A673 (cell line): ENCODE measurements around the gene SLC25A21. TPM values are rescaled to one million over a fixed set of nuclear protein-coding genes. Genes with fewer than 3 reads are reported as not detected.
"Not testable (repeated sequence)": the region's sequence is repeated elsewhere in the genome, so short reads cannot be mapped to it uniquely, and the experiment has no call there.

Source experiments
- BruUV-seq: library from RNA; stranded (reverse); fragments of 400-500 nt; replicated peaks from 2 replicates; lab custom pipeline; 2021; lab: Mats Ljungman, UMichigan
- CTCF ChIA-PET: fragments of 300-600 bp; sonication (Branson Sonifier 250); formaldehyde crosslinking; loops from one replicate; lab custom pipeline; 2022; ENCODE audit warnings: antibody characterized with exemption; lab: Charles Lee
- POLR2A ChIA-PET: fragments of 300-600 bp; sonication (Branson Sonifier 250); formaldehyde crosslinking; loops from one replicate; lab custom pipeline; 2022; ENCODE audit warnings: antibody characterized with exemption; ENCODE audit not compliant: low non-redundant PET; lab: Charles Lee
- DNase-seq: peaks from one replicate; pipeline ENCODE4 v3.0.0-alpha.2; 2015; ENCODE audit warnings: low spot score
- H3K27ac ChIP-seq: fragments of 200-600 bp; sonication (generic); 2 replicates; pipeline ENCODE4 v1.5.1; 2016; ENCODE audit warnings: mixed run types, low read depth, mild to moderate bottlenecking, mixed read lengths, antibody characterized with exemption, low read length; ENCODE audit not compliant: poor library complexity, severe bottlenecking
- H3K27me3 ChIP-seq: fragments of 200-600 bp; sonication (generic); replicated peaks from 2 replicates; pipeline ENCODE4 v1.6.1; 2017; ENCODE audit warnings: mixed run types, low read depth, mild to moderate bottlenecking, mixed read lengths, antibody characterized with exemption, low read length; ENCODE audit not compliant: insufficient read depth, poor library complexity
- H3K36me3 ChIP-seq: fragments of 200-600 bp; sonication (generic); 2 replicates; pipeline ENCODE4 v1.6.1; 2016; ENCODE audit warnings: mixed run types, mild to moderate bottlenecking, mixed read lengths, antibody characterized with exemption, low read length; ENCODE audit not compliant: insufficient read depth, poor library complexity, severe bottlenecking
- H3K4me1 ChIP-seq: fragments of 200-600 bp; sonication (generic); 2 replicates; pipeline ENCODE4 v1.6.1; 2017; ENCODE audit warnings: mixed run types, mild to moderate bottlenecking, mixed read lengths, antibody characterized with exemption, low read length; ENCODE audit not compliant: insufficient read depth, poor library complexity, severe bottlenecking
- H3K4me3 ChIP-seq: fragments of 200-600 bp; sonication (generic); 2 replicates; pipeline ENCODE4 v1.5.1; 2016; ENCODE audit warnings: low read depth, mixed run types, mild to moderate bottlenecking, mixed read lengths, low read length; ENCODE audit not compliant: poor library complexity, severe bottlenecking
- H3K9me3 ChIP-seq: fragments of 200-600 bp; sonication (generic); 2 replicates; pipeline ENCODE4 v1.6.1; 2016; ENCODE audit warnings: mixed run types, low read depth, mild to moderate bottlenecking, mixed read lengths, antibody characterized with exemption, low read length; ENCODE audit not compliant: poor library complexity, severe bottlenecking
- EZH2 ChIP-seq: fragments of 200-600 bp; sonication (generic); IDR thresholded peaks from 2 replicates; pipeline ENCODE4 v1.6.1; 2017; ENCODE audit warnings: borderline replicate concordance, low read depth, mild to moderate bottlenecking, mixed read lengths, antibody characterized with exemption, low read length; ENCODE audit not compliant: poor library complexity, severe bottlenecking
- intact Hi-C: fragments of 100-400 bp; cut with micrococcal nuclease; formaldehyde crosslinking; loops from one replicate; pipeline ENCODE4 v1.10.0; 2022; ENCODE audit not compliant: unreplicated experiment
- total RNA-seq: library from RNA; stranded (reverse); gene quantifications from 2 replicates; pipeline ENCODE4 v1.2.3, GENCODE V29; 2021
- TF ChIP-seq, protein P1 (sequence below): fragments of 300-800, 200-600 bp; sonication (generic); conservative IDR thresholded peaks from 2 replicates; pipeline ENCODE4 v1.5.1; 2017; ENCODE audit warnings: low read depth, mild to moderate bottlenecking, antibody characterized with exemption, low read length, moderate library complexity, mixed read lengths

SLC25A21 gene
- total RNA-seq, 1 experiment from 2014 or later = 4.7 TPM

DNA sequence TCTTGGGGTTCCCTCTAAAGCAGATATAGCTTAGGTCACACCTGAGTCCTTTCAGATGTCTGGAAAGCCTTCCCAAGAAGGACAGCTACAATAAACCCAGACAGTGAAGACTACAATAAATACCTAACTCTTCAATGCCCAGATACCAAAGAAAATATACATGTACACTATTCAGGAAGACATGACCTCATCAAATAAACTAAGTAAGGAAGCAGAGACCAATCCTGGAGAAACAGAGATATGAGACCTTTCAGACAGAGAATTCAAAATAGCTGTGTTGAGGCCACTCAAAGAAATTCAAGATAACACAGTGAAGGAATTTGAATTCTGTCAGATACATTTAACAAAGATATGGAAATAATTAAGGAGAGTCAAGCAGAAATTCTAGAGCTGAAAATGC, 40.6 kb upstream of the SLC25A21 start:
- ChIA-PET POLR2A (no interaction called here), CTCF (no interaction called here)
- Histone ChIP-seq H3K36me3 (no peaks in the 10 kb centered on the region), H3K4me3 (no peak overlapping the region), H3K27ac (no peak overlapping the region), H3K4me1 (no peaks in the 10 kb centered on the region), H3K9me3 (no peaks in the 10 kb centered on the region), H3K27me3 (no peaks in the 10 kb centered on the region)
- intact Hi-C loops = no loop called here
- no peak for TF ChIP-seq EZH2
- TF ChIP-seq, protein P1, sequence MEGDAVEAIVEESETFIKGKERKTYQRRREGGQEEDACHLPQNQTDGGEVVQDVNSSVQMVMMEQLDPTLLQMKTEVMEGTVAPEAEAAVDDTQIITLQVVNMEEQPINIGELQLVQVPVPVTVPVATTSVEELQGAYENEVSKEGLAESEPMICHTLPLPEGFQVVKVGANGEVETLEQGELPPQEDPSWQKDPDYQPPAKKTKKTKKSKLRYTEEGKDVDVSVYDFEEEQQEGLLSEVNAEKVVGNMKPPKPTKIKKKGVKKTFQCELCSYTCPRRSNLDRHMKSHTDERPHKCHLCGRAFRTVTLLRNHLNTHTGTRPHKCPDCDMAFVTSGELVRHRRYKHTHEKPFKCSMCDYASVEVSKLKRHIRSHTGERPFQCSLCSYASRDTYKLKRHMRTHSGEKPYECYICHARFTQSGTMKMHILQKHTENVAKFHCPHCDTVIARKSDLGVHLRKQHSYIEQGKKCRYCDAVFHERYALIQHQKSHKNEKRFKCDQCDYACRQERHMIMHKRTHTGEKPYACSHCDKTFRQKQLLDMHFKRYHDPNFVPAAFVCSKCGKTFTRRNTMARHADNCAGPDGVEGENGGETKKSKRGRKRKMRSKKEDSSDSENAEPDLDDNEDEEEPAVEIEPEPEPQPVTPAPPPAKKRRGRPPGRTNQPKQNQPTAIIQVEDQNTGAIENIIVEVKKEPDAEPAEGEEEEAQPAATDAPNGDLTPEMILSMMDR = no peak
- no TSS peak for BruUV-seq
- DNase-seq = no peak

GRCh38 chr14:37210448-37210847, 38.0 kb upstream of the SLC25A21 start:
- ChIA-PET CTCF (no interaction called here), POLR2A (no interaction called here)
- Histone ChIP-seq H3K9me3 (peaks cover 14% of the 10 kb centered on the region), H3K36me3 (no peaks in the 10 kb centered on the region), H3K27me3 (no peaks in the 10 kb centered on the region), H3K4me3 (no peak overlapping the region), H3K4me1 (no peaks in the 10 kb centered on the region), H3K27ac (no peak overlapping the region)
- intact Hi-C loops = no loop called here
- BruUV-seq = no TSS peak
- TF ChIP-seq EZH2 = no peak
- TF ChIP-seq, protein P1 = no peak
- DNase-seq = no peak

DNA sequence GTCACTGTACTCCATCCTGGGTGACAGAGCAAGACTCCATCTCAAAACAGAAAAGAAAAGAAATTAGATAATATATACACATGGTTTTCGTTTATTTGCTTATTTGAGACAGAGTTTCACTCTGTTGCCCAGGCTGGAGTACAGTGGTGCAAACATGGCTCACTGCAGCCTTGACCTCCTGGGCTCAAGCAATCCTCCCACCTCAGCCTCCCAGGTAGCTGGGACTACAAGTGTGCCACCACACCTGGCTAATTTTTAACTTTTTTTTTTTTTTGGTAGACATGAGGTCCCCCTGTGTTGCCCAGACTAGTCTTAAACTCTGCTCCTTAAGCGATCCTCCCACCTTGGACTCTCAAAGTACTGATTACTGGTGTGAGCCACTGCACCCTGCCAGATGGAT, 37.2 kb upstream of the SLC25A21 start:
- POLR2A ChIA-PET, H3K36me3 ChIP-seq, H3K4me1 ChIP-seq, DNase-seq, H3K27me3 ChIP-seq, H3K4me3 ChIP-seq, BruUV-seq, intact Hi-C loops, H3K27ac ChIP-seq, CTCF ChIA-PET: not testable (repeated sequence)
- peaks cover 14% of the 10 kb centered on the region for H3K9me3 ChIP-seq

DNA sequence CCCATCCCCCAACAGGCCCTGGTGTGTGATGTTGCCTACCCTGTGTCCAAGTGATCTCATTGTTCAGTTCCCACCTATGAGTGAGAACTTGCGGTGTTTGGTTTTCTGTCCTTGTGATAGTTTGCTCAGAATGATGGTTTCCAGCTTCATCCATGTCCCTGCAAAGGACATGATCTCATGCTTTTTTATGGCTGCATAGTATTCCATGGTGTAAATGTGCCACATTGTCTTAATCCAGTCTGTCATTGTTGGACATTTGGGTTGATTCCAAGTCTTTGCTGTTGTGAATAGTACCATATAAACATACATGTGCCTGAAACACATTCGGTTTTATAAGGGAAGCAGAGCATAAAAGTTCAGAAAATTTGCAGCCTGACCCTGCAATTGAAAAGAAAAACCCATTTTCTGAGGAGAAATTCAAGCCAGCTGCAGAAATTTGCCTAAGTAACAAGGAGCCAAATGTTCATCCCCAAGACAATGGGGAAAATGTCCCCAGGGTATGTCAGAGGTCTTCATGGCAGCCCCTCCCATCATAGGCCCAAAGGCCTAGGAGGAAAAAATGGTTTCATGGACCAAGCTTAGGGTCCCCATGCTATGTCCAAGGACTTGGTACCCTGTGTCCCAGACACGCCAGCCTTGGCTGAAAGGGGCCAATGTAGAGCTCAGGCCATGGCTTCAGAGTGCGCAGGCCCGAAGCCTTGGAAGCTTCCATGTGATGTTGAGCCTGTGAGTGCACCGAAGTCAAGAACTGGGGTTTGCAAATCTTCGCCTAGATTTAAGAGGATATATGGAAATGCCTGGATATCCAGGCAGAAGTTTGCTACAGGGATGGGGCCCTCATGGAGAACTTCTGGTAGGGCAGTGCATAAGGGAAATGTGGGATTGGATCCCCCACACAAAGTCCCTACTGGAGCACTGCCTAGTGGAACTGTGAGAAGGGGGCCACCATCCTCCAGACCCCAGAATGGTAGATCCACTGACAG, 33.5 kb upstream of the SLC25A21 start:
- H3K27me3 ChIP-seq, POLR2A ChIA-PET, CTCF ChIA-PET, H3K27ac ChIP-seq, BruUV-seq, H3K4me3 ChIP-seq, DNase-seq, intact Hi-C loops, H3K4me1 ChIP-seq, H3K36me3 ChIP-seq: not testable (repeated sequence)
- peaks cover 14% of the 10 kb centered on the region for H3K9me3 ChIP-seq
